ENCODE measurements around the gene NUP50. TPM values are rescaled to one million over a fixed set of nuclear protein-coding genes. Genes with fewer than 3 reads are reported as not detected.

NUP50 gene
- total RNA-seq (2014; rRNA removed; shearing (Covaris generic)) = 186 and 187 TPM in 2 replicates
- 136 and 201 TPM in 2 replicates for polyA plus RNA-seq (2015; cell fraction: cytosol; rRNA removed)
- 142 and 178 TPM in 2 replicates for polyA plus RNA-seq (2015; cell fraction: nucleus; rRNA removed)

DNA sequence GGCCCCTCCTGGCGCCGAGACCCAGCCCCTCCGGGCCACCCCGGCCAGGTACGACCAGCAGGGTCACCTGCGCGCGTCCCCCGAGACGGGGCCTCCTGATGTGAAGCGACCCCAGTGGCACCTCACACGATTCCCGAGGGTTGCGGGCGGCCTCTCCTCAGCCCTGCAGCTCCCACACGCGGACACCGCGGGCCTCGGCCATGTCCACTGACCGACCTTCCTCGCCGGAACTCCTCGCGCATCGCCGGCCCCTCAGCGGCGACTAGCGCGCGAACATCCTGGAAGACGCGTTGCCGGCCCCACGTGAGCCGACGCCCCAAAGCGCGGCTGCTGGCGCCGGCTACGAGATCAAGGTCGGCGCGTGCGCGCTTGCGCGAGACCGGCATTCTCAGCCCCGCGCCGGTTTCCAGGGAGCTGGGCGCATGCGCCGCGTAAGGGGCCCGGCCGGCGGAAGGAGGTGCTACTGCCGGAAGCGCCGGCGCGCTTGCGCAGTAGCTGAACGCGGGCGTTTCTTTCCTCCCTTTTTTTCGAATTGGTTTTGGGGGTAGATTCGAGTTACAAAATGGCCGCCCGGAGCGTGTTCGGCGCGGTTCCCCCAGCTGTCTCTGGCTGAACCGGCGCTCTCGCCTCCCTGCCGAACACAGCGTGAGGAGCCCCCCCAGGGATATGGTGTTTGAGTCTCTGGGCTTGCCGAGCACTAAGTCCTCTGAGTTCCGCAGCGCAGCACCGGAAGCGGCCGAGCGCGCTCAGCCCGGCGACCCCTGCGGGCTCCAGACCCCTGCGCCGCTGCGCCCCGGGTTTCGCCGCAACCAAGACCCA is at the start of gene NUP50:
TSS of gene NUP50 (plus strand) at position 475 of the 819 bp plus-strand sequence. CDS start 4,253 bp downstream, outside the sequence.
- DNase-seq (ENCODE audit: low read depth, low spot score) = peak; percentile 97
- in situ Hi-C loops (cut with HindIII; ENCODE audit: low pct_unique_long_range_greater_than_20kb, low sequenced_read_pairs) = no loop called here

DNA sequence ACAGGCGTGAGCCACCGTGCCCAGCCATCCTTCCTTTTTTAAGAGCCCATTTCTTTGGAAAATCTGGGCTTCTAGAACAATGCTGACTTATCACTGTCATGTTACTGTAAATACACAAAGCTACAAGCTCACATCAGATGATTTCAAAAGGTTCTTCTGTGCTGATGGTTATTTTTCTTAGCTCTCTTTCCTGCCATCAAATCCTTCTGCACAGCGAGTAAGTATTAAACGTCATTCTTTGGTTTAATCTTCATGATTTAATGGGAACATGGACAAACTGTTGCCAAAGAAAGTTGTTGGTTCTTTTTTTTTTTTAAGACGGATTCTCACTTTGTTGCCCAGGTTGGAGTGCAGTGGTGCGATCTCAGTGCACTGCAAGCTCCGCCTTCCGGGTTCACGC is 43.3 kb upstream of the NUP50 start:
- no peak for DNase-seq (ENCODE audit: low read depth, low spot score)
- in situ Hi-C loops (cut with HindIII; ENCODE audit: low pct_unique_long_range_greater_than_20kb, low sequenced_read_pairs) = no loop called here

GRCh38 chr22:45120931-45121330 is 42.8 kb upstream of the NUP50 start:
- in situ Hi-C loops (cut with HindIII; ENCODE audit: low pct_unique_long_range_greater_than_20kb, low sequenced_read_pairs) = no loop called here
- DNase-seq (ENCODE audit: low read depth, low spot score) = peak; percentile 94

DNA sequence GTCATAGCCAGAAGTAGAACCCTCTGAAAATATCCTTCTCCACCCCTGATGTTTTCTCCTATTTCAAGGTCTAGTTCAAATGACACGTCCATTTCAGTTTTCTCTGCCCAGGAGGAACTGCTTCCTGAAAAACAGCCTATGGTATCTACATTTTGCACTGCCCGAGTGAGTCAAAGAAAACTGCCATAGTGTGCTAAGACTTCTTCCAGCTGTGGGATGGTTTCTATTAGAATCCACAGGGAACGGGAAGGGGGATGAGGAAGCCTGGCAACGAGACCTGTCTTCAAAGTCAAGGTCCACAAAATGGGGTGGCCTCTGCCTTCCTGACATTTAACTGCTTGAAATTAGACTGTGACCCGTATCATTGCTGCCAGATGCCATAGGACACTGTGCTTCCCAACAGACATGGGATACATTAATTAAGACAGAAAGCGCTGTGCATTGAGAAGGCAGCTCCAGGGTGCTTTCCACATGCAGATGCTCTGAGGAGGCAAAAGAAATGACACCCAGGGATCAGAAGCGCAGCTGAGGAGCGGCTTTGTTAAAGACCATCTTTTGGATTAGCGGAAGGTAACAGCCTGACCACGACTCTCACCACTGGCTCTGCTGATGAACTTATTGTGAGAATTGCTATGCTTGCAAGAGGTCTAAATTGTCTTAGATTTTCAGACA is 39.4 kb upstream of the NUP50 start:
- in situ Hi-C loops (cut with HindIII; ENCODE audit: low pct_unique_long_range_greater_than_20kb, low sequenced_read_pairs) = no loop called here
- DNase-seq (ENCODE audit: low read depth, low spot score) = no peak

DNA sequence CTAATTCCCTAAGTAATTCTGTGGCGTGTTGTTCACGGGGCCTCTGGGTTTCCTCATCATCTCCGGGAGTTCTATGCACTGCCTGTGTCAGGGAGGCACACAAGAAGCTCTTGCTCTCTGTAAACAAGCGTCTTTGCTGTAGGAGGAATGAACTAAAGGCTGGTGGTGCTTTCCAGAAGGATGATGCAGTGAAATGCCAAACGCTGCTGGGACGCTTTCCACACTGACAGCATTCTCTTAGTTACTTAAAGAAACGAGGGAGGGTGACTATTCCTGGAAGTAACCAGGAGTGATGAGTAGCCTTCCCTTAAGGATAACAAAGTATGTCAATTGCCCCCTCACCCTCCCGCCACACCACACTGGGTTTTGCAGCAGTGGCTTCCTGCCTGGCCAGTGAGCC is 38.5 kb upstream of the NUP50 start:
- in situ Hi-C loops (cut with HindIII; ENCODE audit: low pct_unique_long_range_greater_than_20kb, low sequenced_read_pairs) = no loop called here
- no peak for DNase-seq (ENCODE audit: low read depth, low spot score)

DNA sequence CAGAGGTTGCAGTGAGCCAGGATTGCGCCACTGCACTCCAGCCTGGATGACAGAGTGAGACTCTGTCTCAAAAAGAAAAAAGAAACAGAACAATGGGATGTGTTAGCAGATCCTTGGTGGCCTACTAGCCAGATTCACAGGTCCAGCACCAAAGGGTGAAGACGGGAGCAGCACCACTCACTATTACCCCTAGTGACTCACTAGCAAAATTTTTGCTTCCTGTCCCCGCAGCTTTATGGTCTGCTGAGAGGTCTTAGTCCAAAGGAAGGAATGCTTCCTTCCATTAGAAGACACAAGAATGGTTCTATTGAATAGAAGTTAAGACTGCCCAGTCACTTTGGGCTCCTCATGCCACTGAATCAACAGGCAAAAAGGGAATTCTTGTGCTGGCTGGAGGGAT is 35.9 kb upstream of the NUP50 start:
- DNase-seq (ENCODE audit: low read depth, low spot score) = peak; percentile 90
- in situ Hi-C loops (cut with HindIII; ENCODE audit: low pct_unique_long_range_greater_than_20kb, low sequenced_read_pairs) = no loop called here

DNA sequence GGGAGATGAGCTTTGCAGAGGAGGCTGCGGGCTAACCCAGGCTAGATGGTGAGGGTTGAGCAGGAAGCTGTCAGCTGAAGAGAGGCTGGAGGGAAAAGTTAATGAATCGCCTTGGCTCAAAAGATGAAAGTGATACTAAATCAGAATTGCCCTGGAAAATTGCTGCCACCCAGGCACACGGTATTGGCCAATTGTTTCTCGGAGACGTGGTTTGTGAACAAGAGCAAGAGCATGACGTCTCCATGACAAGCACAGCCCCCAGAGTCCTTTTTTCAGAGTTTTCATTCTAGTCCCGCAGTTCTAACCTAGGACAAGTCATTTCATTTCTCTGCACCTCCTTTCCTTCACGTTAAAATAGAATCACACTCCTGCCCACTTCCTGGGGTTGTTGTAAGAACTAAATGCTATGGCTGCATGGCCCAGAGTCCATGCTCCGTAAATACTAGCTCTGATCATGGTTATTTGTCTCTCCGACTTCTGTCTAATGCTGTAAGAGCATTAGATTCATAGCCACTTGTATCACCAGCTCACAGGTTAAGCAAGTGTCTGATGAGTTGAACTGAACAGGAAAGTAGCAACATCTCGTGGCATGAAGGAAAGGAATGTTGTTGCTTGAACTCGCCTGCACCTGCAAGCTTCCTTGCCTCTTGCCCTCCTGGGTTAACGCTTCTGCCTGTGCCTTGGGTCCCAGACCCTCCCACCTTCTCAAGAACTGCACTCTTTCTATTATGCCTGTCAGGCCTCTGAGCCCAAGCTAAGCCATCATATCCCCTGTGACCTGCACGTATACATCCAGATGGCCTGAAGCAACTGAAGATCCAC is 33.8 kb upstream of the NUP50 start:
- in situ Hi-C loops (cut with HindIII; ENCODE audit: low pct_unique_long_range_greater_than_20kb, low sequenced_read_pairs) = no loop called here
- DNase-seq (ENCODE audit: low read depth, low spot score) = no peak

- in situ Hi-C loops (cut with HindIII; ENCODE audit: low pct_unique_long_range_greater_than_20kb, low sequenced_read_pairs) = no loop called here
- DNase-seq (ENCODE audit: low read depth, low spot score) = no peak
These were observed 32.8 kb upstream of the NUP50 start for GRCh38 chr22:45130891-45131290.

GRCh38 chr22:45131749-45132148 is 32.0 kb upstream of the NUP50 start:
- DNase-seq (ENCODE audit: low read depth, low spot score) = no peak
- in situ Hi-C loops (cut with HindIII; ENCODE audit: low pct_unique_long_range_greater_than_20kb, low sequenced_read_pairs) = no loop called here

GRCh38 chr22:45134313-45134712 is 29.4 kb upstream of the NUP50 start:
- DNase-seq (ENCODE audit: low read depth, low spot score) = no peak
- in situ Hi-C loops (cut with HindIII; ENCODE audit: low pct_unique_long_range_greater_than_20kb, low sequenced_read_pairs) = no loop called here

GRCh38 chr22:45136594-45136993 is 27.1 kb upstream of the NUP50 start:
- in situ Hi-C loops (cut with HindIII; ENCODE audit: low pct_unique_long_range_greater_than_20kb, low sequenced_read_pairs) = no loop called here
- DNase-seq (ENCODE audit: low read depth, low spot score) = no peak

DNA sequence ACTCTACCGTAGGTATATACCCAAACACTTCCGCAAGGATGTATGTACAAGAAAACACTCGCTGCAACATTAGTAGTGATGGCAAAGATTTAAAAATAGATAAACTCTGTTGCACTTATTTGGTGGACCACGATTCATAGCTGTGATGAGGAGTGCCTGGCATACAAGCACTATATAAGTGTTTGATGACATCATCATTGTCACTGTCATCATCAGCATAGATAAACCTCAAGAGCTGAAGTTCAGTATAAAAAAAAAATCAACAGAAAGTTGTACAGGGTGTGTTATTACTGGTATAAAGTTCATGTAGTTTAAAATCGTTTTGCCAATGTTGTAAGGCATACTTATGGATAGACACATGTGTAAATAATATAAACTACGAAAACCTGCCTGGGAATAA is 24.0 kb upstream of the NUP50 start:
- in situ Hi-C loops (cut with HindIII; ENCODE audit: low pct_unique_long_range_greater_than_20kb, low sequenced_read_pairs) = no loop called here
- DNase-seq (ENCODE audit: low read depth, low spot score) = no peak

- in situ Hi-C loops (cut with HindIII; ENCODE audit: low pct_unique_long_range_greater_than_20kb, low sequenced_read_pairs) = no loop called here
- DNase-seq (ENCODE audit: low read depth, low spot score) = no peak
These were observed 21.3 kb upstream of the NUP50 start for GRCh38 chr22:45142376-45142775.

DNA sequence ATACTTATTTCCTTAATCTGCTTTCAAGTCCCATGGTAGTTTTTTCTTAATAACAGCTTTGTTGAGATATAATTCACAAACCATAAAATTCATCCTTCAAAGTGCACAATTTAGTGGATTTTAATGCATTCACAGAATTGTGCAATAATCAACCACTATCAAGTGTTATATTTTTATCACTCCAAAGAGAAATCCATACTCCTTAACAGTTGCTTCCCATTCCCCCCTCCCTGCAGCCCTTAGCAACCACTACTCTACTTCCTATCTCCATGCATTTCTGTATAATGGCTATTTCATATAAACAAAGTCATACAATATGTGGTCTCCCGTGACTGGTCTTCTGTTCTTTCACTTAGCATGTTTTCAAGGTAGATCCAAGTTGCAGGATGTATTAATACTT is 18.8 kb upstream of the NUP50 start:
- in situ Hi-C loops (cut with HindIII; ENCODE audit: low pct_unique_long_range_greater_than_20kb, low sequenced_read_pairs) = no loop called here
- DNase-seq (ENCODE audit: low read depth, low spot score) = peak; percentile 32

DNA sequence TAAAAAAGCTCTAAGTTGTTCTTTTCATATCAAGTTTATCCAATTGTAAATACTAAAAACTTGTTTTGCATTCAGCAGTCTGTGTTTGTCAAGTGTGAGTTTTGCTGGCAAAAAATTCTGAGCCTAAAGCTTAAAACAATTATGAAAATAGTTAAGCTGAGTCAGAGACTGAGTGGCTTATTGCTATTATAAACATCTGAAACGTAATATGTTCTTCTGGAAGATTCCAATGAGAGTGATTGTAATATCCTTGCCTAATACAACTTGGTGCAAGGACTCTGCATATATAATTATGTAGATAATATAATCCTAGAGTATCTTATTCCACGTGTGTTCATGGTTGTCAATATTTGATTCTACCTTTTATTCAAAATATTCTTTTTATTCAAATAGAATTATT is 14.1 kb upstream of the NUP50 start:
- in situ Hi-C loops (cut with HindIII; ENCODE audit: low pct_unique_long_range_greater_than_20kb, low sequenced_read_pairs) = no loop called here
- no peak for DNase-seq (ENCODE audit: low read depth, low spot score)

DNA sequence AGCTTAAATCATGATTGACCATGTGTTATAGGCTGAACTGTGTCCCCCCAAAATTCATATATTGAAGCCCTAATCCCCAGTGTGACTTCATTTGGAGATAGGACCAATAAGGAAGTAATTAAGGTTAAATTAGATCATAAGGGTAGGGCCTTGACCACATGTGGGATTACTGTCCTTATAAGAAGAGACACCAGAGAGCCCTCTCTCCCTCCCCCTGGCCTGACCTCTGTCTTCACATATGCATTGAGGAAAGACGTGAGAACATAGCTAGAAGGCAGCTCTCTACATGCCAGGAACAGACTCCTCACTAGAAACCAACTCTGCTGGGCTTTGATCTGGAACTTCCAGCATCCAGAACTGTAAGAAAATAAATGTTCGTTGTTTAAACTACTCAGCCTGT is 13.6 kb upstream of the NUP50 start:
- no peak for DNase-seq (ENCODE audit: low read depth, low spot score)
- in situ Hi-C loops (cut with HindIII; ENCODE audit: low pct_unique_long_range_greater_than_20kb, low sequenced_read_pairs) = no loop called here

GRCh38 chr22:45151503-45151902 is 12.2 kb upstream of the NUP50 start:
- in situ Hi-C loops (cut with HindIII; ENCODE audit: low pct_unique_long_range_greater_than_20kb, low sequenced_read_pairs) = no loop called here

DNA sequence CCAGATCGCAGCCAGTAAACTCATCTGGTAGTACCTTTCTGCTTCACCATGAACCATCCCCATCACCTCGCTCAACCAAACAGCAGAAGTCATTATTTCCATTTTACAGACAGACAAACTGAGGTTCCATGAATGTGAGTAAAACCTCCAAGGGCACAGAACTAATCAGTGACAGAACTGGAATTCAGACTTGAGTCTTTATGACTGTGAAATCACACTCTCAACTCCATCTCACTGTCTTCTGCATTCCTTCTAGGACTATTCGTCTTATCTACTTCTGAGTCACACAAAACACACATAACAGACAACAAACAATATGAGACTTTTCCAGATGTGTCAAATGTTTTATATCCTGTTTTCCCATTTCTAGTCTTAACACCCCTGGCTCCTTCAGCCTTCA is 9.3 kb upstream of the NUP50 start:
- in situ Hi-C loops (cut with HindIII; ENCODE audit: low pct_unique_long_range_greater_than_20kb, low sequenced_read_pairs) = no loop called here
- DNase-seq (ENCODE audit: low read depth, low spot score) = no peak

More at GRCh38 chr22:45151503-45151902, 12.2 kb upstream of the NUP50 start:
- DNase-seq (ENCODE audit: low read depth, low spot score) = no peak
